SH-SY5Y (cell line): ENCODE measurements around the gene RIN3.

ENCODE experiments used
- GATA2 ChIP-seq: IDR thresholded peaks from 2 replicates; pipeline ENCODE4 v1.6.1; 2011; ENCODE audit warnings: mild to moderate bottlenecking, low read depth, low read length
- GATA3 ChIP-seq: IDR thresholded peaks from 2 replicates; pipeline ENCODE4 v1.6.1; 2011; ENCODE audit warnings: low read depth, mild to moderate bottlenecking, low read length, moderate library complexity

GRCh38 chr14:92716131-92716530 is 202.6 kb downstream of the RIN3 start:
- TF ChIP-seq GATA3 = no peak
- no peak for TF ChIP-seq GATA2
